Dermis microvascular lymphatic vessel endothelial cell (primary cell): Measurements from ENCODE around the gene DNAJC5G. TPM values are rescaled to one million over a fixed set of nuclear protein-coding genes. Genes with fewer than 3 reads are reported as not detected.

Experiments
- DNase-seq, 2 donors: peaks; one replicate each; pipeline versions ENCODE4 v3.0.0 to v3.0.0-alpha.2; 2010; ENCODE audit warnings: low read depth in 2 of 2
- total RNA-seq: library from RNA; depleted of rRNA; stranded (reverse); fragments of >200 nt; gene quantifications from 2 replicates; pipeline ENCODE4 v1.2.1, GENCODE V29; 2014

DNAJC5G gene
- 0.39 and 1.0 TPM in 2 replicates for total RNA-seq

- DNase-seq = no peak
These were observed at the start of gene DNAJC5G for GRCh38 chr2:27275211-27276150. Gene DNAJC5G, plus strand, starts transcription at chr2:27275433. Its CDS starts 1,296 bp downstream, at chr2:27276729.

- no peak for DNase-seq
These were observed 49.7 kb upstream of the DNAJC5G start for GRCh38 chr2:27225526-27225925.

- no peak for DNase-seq
These were observed 47.7 kb upstream of the DNAJC5G start for GRCh38 chr2:27227501-27227900.

- DNase-seq = no peak
These were observed 43.3 kb upstream of the DNAJC5G start for GRCh38 chr2:27231921-27232320.

- no peak for DNase-seq
These were observed 41.9 kb upstream of the DNAJC5G start for GRCh38 chr2:27233341-27233740.

GRCh38 chr2:27236136-27236535 is 39.1 kb upstream of the DNAJC5G start:
- DNase-seq = no peak

- DNase-seq = no peak
These were observed 38.6 kb upstream of the DNAJC5G start for GRCh38 chr2:27236626-27237025.

- no peak for DNase-seq
These were observed 37.8 kb upstream of the DNAJC5G start for GRCh38 chr2:27237341-27237945.

- DNase-seq = no peak
These were observed 36.3 kb upstream of the DNAJC5G start for GRCh38 chr2:27238976-27239375.

- DNase-seq = no peak
These were observed 34.8 kb upstream of the DNAJC5G start for GRCh38 chr2:27240406-27240805.

GRCh38 chr2:27241761-27242613 is 33.2 kb upstream of the DNAJC5G start:
- no peak for DNase-seq

- no peak for DNase-seq
These were observed 32.6 kb upstream of the DNAJC5G start for GRCh38 chr2:27242614-27242951.

GRCh38 chr2:27243391-27244130 is 31.7 kb upstream of the DNAJC5G start:
- no peak for DNase-seq

GRCh38 chr2:27245116-27245515 is 30.1 kb upstream of the DNAJC5G start:
- DNase-seq = no peak

GRCh38 chr2:27245626-27246025 is 29.6 kb upstream of the DNAJC5G start:
- DNase-seq = no peak

GRCh38 chr2:27247893-27248292 is 27.3 kb upstream of the DNAJC5G start:
- no peak for DNase-seq

GRCh38 chr2:27249159-27249890 is 25.9 kb upstream of the DNAJC5G start:
- DNase-seq = peak in 1 of 2 donors; percentile 27

GRCh38 chr2:27249891-27250651 is 25.2 kb upstream of the DNAJC5G start:
- peak in 1 of 2 donors; percentile 65 for DNase-seq

GRCh38 chr2:27250652-27251379 is 24.4 kb upstream of the DNAJC5G start:
- DNase-seq = no peak
